OCI-LY1 (cell line): ENCODE data around the gene GUK1.
"Not testable (repeated sequence)": the region's sequence is repeated elsewhere in the genome, so short reads cannot be mapped to it uniquely, and the experiment has no call there.

Experiments
- H2AFZ ChIP-seq: fragments of 200-600 bp; sonication (generic), shearing (Covaris generic); 2 replicates; pipeline ENCODE4 v1.6.0; 2014; ENCODE audit warnings: antibody characterized with exemption, mild to moderate bottlenecking, low read length
- H3F3A ChIP-seq: fragments of 200-600 bp; sonication (generic), shearing (Covaris generic); 2 replicates; pipeline ENCODE4 v1.6.0; 2014; ENCODE audit warnings: mild to moderate bottlenecking, antibody characterized with exemption, low read length, moderate library complexity; ENCODE audit not compliant: insufficient read depth
- H3K27ac ChIP-seq: fragments of 200-600 bp; sonication (generic); 2 replicates; pipeline ENCODE4 v1.5.1; 2014; ENCODE audit warnings: low read length, mixed run types, mild to moderate bottlenecking, low read depth; ENCODE audit not compliant: poor library complexity, severe bottlenecking
- H3K27me3 ChIP-seq: fragments of 200-600 bp; sonication (generic); 2 replicates; pipeline ENCODE4 v1.6.0; 2014; ENCODE audit warnings: antibody characterized with exemption, mild to moderate bottlenecking, low read length, moderate library complexity; ENCODE audit not compliant: insufficient read depth
- H3K36me3 ChIP-seq: fragments of 200-600 bp; sonication (generic); 2 replicates; pipeline ENCODE4 v1.6.1; 2014; ENCODE audit warnings: mild to moderate bottlenecking, antibody characterized with exemption, low read length, moderate library complexity, mixed read lengths; ENCODE audit not compliant: insufficient read depth
- H3K4me1 ChIP-seq: fragments of 200-600 bp; sonication (generic); 2 replicates; pipeline ENCODE4 v1.5.1; 2014; ENCODE audit warnings: mild to moderate bottlenecking, low read length, moderate library complexity; ENCODE audit not compliant: insufficient read depth, severe bottlenecking
- H3K4me2 ChIP-seq: fragments of 200-600 bp; sonication (generic), shearing (Covaris generic); 2 replicates; pipeline ENCODE4 v1.6.1; 2014; ENCODE audit warnings: low read length
- H3K4me3 ChIP-seq: fragments of 200-600 bp; sonication (generic); 2 replicates; pipeline ENCODE4 v1.5.1; 2014; ENCODE audit warnings: low read length, low read depth, mild to moderate bottlenecking, mixed read lengths; ENCODE audit not compliant: poor library complexity, severe bottlenecking
- H3K79me2 ChIP-seq: fragments of 200-600 bp; shearing (Covaris generic); 2 replicates; pipeline ENCODE4 v1.6.1; 2016; ENCODE audit warnings: mixed run types, low read length, mixed read lengths; ENCODE audit not compliant: insufficient read depth
- H3K9ac ChIP-seq: fragments of 200-600 bp; sonication (generic), shearing (Covaris generic); 2 replicates; pipeline ENCODE4 v1.6.1; 2014; ENCODE audit warnings: mild to moderate bottlenecking, low read length, mixed read lengths
- H3K9me2 ChIP-seq: fragments of 200-600 bp; sonication (generic), shearing (Covaris generic); 2 replicates; pipeline ENCODE4 v1.6.1; 2014; ENCODE audit warnings: low read depth, mild to moderate bottlenecking, low read length, mixed read lengths
- H3K9me3 ChIP-seq: fragments of 200-600 bp; shearing (Covaris generic); 2 replicates; pipeline ENCODE4 v1.6.1; 2014; ENCODE audit warnings: low read length, mixed read lengths
- H4K20me1 ChIP-seq: fragments of 200-600 bp; sonication (generic), shearing (Covaris generic); 2 replicates; pipeline ENCODE4 v1.6.0; 2016; ENCODE audit warnings: mild to moderate bottlenecking, low read length; ENCODE audit not compliant: insufficient read depth
- CTCF ChIP-seq: fragments of 200-600 bp; sonication (generic), shearing (Covaris generic); IDR thresholded peaks from 2 replicates; pipeline ENCODE4 v1.5.1; 2017; ENCODE audit warnings: mild to moderate bottlenecking, antibody characterized with exemption, low read length, moderate library complexity, mixed read lengths
- EZH2 ChIP-seq: fragments of 200-600 bp; sonication (generic), shearing (Covaris generic); IDR thresholded peaks from 2 replicates; pipeline ENCODE4 v1.8.0; 2017; ENCODE audit warnings: borderline replicate concordance, mixed run types, mild to moderate bottlenecking, antibody characterized with exemption, low read length, moderate library complexity, mixed read lengths

Gene GUK1

DNA sequence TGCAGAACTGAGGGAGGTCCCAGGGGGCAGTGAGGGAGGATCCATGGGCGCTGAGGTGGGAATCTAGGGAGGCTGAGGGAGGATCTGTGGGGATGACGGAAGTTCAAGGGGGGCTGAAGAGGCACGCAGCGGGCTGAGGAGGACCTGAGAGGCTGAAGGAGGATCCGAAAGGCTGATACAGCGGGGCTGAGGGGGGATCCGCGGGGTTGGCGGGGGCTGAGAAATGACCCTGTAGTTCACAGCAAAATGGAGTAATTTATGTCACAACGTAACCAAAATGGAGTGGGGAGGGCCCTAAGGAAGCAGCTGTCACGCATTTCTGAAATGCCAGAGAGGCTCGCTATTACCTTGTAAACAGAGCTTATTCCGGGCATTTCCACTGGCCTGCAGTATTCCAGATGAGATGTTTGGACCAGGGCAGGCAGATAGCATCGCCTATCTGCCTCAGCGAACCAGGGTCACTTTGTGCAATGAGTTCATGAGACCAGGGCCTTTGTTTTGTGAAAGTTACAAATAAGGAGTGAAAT, 30.1 kb upstream of the GUK1 start:
- H2AFZ ChIP-seq = peak overlapping the region; percentile 6
- no peak for TF ChIP-seq CTCF
- TF ChIP-seq EZH2 = no peak
- H3K27me3 ChIP-seq = no peaks in the 10 kb centered on the region

GRCh38 chr1:228110556-228110955, 29.5 kb upstream of the GUK1 start:
- H3K4me3 ChIP-seq = no peak overlapping the region
- no peaks in the 10 kb centered on the region for H3K9me3 ChIP-seq
- peaks cover 25% of the 10 kb centered on the region for H3K4me1 ChIP-seq
- no peaks in the 10 kb centered on the region for H4K20me1 ChIP-seq
- peaks cover 8% of the 10 kb centered on the region for H3K79me2 ChIP-seq
- H3K9me2 ChIP-seq = no peaks in the 10 kb centered on the region
- no peak overlapping the region for H3K9ac ChIP-seq
- peak overlapping the region; percentile 100; the same call in 1 of the 2 replicates for H3K4me2 ChIP-seq
- no peak overlapping the region for H3K27ac ChIP-seq
- H2AFZ ChIP-seq = no peak overlapping the region
- peaks cover 22% of the 10 kb centered on the region; the same call in 1 of the 2 replicates for H3K36me3 ChIP-seq
- H3K27me3 ChIP-seq = no peaks in the 10 kb centered on the region
- TF ChIP-seq EZH2 (no peak), CTCF (no peak)
- no peaks in the 10 kb centered on the region for H3F3A ChIP-seq

More for the DNA sequence above, 30.1 kb upstream of the GUK1 start:
- Histone ChIP-seq H3K4me2 (peak overlapping the region; percentile 100), H3K27ac (no peak overlapping the region), H3K4me1 (peaks cover 25% of the 10 kb centered on the region), H3K36me3 (peaks cover 28% of the 10 kb centered on the region; the same call in 1 of the 2 replicates), H3K9me2 (no peaks in the 10 kb centered on the region), H3K79me2 (peaks cover 8% of the 10 kb centered on the region), H3K4me3 (peak overlapping the region; percentile 100), H3K9me3 (no peaks in the 10 kb centered on the region), H3F3A (no peaks in the 10 kb centered on the region), H3K9ac (peak overlapping the region; percentile 66), H4K20me1 (no peaks in the 10 kb centered on the region)

- Histone ChIP-seq H3K4me1 (peaks cover 25% of the 10 kb centered on the region), H3K36me3 (peaks cover 15% of the 10 kb centered on the region; the same call in 1 of the 2 replicates)
- H3K4me3 ChIP-seq, H3K79me2 ChIP-seq, H3K27me3 ChIP-seq, H4K20me1 ChIP-seq, H2AFZ ChIP-seq, H3K9ac ChIP-seq, H3K4me2 ChIP-seq, H3K9me2 ChIP-seq, H3F3A ChIP-seq, H3K27ac ChIP-seq, H3K9me3 ChIP-seq: not testable (repeated sequence)
Observed at GRCh38 chr1:228111315-228111714, 28.8 kb upstream of the GUK1 start.

GRCh38 chr1:228112167-228112566, 27.9 kb upstream of the GUK1 start:
- Histone ChIP-seq H3K4me3 (no peak overlapping the region), H3K36me3 (peaks cover 7% of the 10 kb centered on the region; the same call in 1 of the 2 replicates), H3K4me2 (no peak overlapping the region), H2AFZ (no peak overlapping the region), H3K9ac (no peak overlapping the region), H3K79me2 (peaks cover 8% of the 10 kb centered on the region), H3K27ac (no peak overlapping the region), H3K9me2 (no peaks in the 10 kb centered on the region), H3K9me3 (no peaks in the 10 kb centered on the region), H3F3A (no peaks in the 10 kb centered on the region), H4K20me1 (no peaks in the 10 kb centered on the region), H3K27me3 (no peaks in the 10 kb centered on the region), H3K4me1 (peaks cover 25% of the 10 kb centered on the region)
- TF ChIP-seq EZH2 (no peak), CTCF (no peak)
